NCI-H774 (cell line): ENCODE results near the gene REG3A.

ENCODE experiments used
- DNase-seq: peaks from one replicate; lab custom pipeline; 2025; lab: John Stamatoyannopoulos, UW

REG3A gene

DNA sequence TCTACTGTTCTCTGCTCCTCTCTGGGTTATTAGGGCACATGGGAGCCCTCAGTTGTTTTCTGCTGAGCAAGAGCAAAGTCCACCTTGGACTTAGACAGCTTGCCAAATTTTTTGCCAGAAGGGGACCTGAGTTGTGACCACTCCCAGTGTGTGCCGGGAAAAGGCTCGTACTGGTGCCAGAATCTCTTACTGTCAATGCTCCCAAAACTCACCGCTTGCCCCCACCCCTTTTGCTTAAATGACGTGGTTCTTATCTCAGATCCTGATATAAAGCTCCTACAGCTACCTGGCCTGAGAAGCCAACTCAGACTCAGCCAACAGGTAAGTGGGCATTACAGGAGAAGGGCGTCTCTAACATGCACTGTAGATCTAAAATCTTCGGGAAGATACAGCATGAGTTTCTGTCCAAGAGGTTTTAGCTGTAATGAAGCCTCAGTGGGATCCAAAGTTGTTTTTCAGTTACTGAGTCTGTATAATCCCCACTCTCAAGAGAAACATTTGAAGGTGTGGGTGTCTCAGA lies 39.3 kb downstream of the REG3A start, which contains the start of gene REG1A:
Gene REG1A (plus strand): TSS at position 295 of the 520 bp plus-strand sequence. CDS start 374 bp downstream, outside the sequence.
- no peak for DNase-seq

DNA sequence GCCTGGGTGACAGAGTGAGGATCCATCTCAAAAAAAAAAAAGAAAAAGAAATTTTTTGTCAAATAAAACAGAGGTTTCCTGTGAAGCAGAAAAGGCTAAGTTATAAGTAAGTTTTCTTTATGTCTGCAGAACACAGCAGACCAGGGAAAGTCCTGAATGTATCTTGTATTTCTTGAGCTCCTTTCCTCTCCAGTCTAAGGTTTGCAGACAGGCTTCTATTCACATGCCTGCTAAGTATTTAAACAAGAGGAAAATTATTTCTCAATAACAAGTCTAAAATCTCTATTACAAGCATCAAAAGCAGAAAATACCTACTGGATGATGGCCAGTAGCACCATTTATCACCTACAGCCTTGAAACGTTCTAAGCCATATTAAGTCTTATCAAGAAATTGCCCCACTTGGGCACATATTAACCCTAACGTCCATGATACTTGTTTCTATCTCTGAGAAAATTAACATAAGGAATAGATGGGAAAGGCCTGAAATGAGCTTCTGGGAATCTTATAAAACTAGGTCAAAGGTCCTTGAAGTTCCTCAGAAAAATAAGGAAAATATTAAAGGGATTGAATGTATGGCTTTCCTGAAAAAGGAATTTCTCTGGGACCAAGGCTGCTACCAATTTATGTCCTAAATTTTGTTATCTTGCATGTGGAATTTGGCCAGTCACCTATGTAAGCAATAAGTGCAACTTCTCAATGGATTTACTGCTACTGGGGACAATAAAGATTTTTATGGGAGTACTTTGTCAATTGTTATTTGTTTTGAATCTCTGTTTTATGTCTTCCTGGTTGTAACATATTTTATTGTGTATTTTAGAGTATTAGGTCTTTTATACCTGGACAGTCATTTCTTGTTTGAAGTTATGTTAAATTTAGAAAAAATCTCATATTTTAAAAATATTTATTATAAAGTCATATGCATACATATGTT lies 42.3 kb downstream of the REG3A start:
- no peak for DNase-seq

DNA sequence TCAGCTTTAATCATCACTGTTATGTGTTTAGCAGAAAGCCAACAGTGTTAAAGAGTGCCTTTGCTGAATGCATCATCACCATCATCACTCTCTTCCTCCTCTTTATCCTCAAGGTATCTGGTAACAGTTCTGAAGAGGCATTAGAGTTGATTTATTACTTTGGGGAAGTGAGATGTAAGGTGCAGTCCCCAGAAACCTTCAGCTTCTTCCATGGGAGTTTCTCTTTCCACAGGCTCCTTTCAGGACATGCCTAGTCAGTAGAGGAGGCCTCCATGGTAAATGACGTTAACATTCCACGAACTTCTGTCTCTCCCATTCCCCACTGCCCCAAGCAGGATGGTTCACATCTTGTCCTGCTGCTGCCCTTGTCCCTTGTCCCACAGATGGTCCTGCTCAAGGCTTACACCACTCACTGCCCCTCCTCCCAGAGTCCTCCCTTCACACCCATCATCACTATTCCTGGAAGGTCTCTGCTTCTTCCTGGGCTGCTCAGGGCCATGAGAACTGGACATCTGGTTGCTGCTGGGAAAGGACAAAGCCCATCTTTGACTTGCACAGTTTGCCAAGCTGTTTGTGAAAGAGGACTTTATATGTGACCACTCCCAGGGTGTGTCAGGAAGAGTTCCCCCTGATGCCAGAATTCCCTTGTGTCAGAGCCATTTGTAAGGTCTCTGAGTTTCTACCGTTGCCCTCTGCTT lies 44.6 kb downstream of the REG3A start:
- DNase-seq: no peak

DNA sequence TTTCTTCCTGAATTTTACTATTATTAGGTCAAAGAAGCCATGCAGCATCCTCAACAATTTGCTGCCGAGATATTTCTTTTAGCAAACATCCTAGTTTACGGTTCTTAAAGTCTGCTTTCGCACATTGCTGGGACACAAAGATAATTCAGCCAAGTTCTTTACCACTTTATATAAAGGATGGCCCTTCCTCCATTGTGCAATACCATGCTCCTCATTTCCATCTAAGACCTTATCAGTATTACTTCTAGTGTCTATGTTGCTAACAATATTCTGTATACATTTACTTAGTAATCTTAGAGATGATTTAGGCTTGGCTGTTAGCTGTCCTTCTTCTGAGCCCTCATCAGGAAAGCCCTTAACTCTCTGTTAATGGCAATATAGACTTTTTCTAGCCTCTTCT lies 47.3 kb downstream of the REG3A start:
- DNase-seq: no peak
